ES-I3 (cell line): ENCODE measurements around the gene AKAP7.
A peak's percentile ranks its signal among the peaks of the same experiment; 100 is the strongest.
"Not testable (repeated sequence)": the region's sequence is repeated elsewhere in the genome, so short reads cannot be mapped to it uniquely, and the experiment has no call there.

ENCODE experiments used
- H3K36me3 ChIP-seq: 2 replicates; pipeline ENCODE4 v1.6.1; 2013; ENCODE audit warnings: mild to moderate bottlenecking, low read length, control low read depth, moderate library complexity; ENCODE audit not compliant: insufficient read depth
- H3K4me1 ChIP-seq: 2 replicates; pipeline ENCODE4 v1.6.1; 2013; ENCODE audit warnings: mild to moderate bottlenecking, control low read depth, low read length; ENCODE audit not compliant: insufficient read depth
- H3K9ac ChIP-seq: 2 replicates; pipeline ENCODE4 v1.6.1; 2013; ENCODE audit warnings: low read depth, mild to moderate bottlenecking, low read length, moderate library complexity
- H3K9me3 ChIP-seq: 2 replicates; pipeline ENCODE4 v1.6.1; 2013; ENCODE audit warnings: mild to moderate bottlenecking, low read length, moderate library complexity; ENCODE audit not compliant: control insufficient read depth, insufficient read depth

AKAP7 gene

GRCh38 chr6:131135244-131136020 is at the start of gene AKAP7:
TSS of gene AKAP7 (plus strand) at chr6:131135467. CDS start at chr6:131135764, 297 bp downstream.
- Histone ChIP-seq H3K4me1 (no peaks in the 10 kb centered on the region), H3K36me3 (no peaks in the 10 kb centered on the region), H3K9me3 (no peaks in the 10 kb centered on the region), H3K9ac (peak within 1 kb of the TSS; percentile 64)

- not testable (repeated sequence) for H3K4me1 ChIP-seq, H3K9ac ChIP-seq, H3K9me3 ChIP-seq, H3K36me3 ChIP-seq
These were observed 44.9 kb upstream of the AKAP7 start for GRCh38 chr6:131090339-131090738.

- not testable (repeated sequence) for H3K9ac ChIP-seq, H3K36me3 ChIP-seq, H3K4me1 ChIP-seq, H3K9me3 ChIP-seq
These were observed 43.3 kb upstream of the AKAP7 start for GRCh38 chr6:131091944-131092343.

GRCh38 chr6:131093334-131093733 is 41.9 kb upstream of the AKAP7 start:
- no peaks in the 10 kb centered on the region for H3K4me1 ChIP-seq
- H3K9ac ChIP-seq: no peak overlapping the region
- no peaks in the 10 kb centered on the region for H3K9me3 ChIP-seq
- no peaks in the 10 kb centered on the region for H3K36me3 ChIP-seq

- H3K9ac ChIP-seq: no peak overlapping the region
- H3K36me3 ChIP-seq: no peaks in the 10 kb centered on the region
- no peaks in the 10 kb centered on the region for H3K4me1 ChIP-seq
- H3K9me3 ChIP-seq: no peaks in the 10 kb centered on the region
These were observed 38.5 kb upstream of the AKAP7 start for GRCh38 chr6:131096786-131097185.

- Histone ChIP-seq H3K9me3 (no peaks in the 10 kb centered on the region), H3K9ac (no peak overlapping the region), H3K4me1 (no peaks in the 10 kb centered on the region), H3K36me3 (no peaks in the 10 kb centered on the region)
These were observed 33.2 kb upstream of the AKAP7 start for GRCh38 chr6:131101911-131102680.

- Histone ChIP-seq H3K36me3 (no peaks in the 10 kb centered on the region), H3K9me3 (no peaks in the 10 kb centered on the region), H3K9ac (no peak overlapping the region), H3K4me1 (no peaks in the 10 kb centered on the region)
These were observed 32.0 kb upstream of the AKAP7 start for GRCh38 chr6:131103296-131103695.

GRCh38 chr6:131103901-131104300 is 31.4 kb upstream of the AKAP7 start:
- Histone ChIP-seq H3K36me3 (no peaks in the 10 kb centered on the region), H3K4me1 (no peaks in the 10 kb centered on the region), H3K9me3 (no peaks in the 10 kb centered on the region), H3K9ac (no peak overlapping the region)

GRCh38 chr6:131107151-131107550 is 28.1 kb upstream of the AKAP7 start:
- H3K4me1 ChIP-seq: no peaks in the 10 kb centered on the region
- no peaks in the 10 kb centered on the region for H3K36me3 ChIP-seq

GRCh38 chr6:131112249-131112648 is 23.0 kb upstream of the AKAP7 start:
- Histone ChIP-seq H3K9me3 (no peaks in the 10 kb centered on the region), H3K4me1 (no peaks in the 10 kb centered on the region), H3K36me3 (no peaks in the 10 kb centered on the region), H3K9ac (no peak overlapping the region)

More at GRCh38 chr6:131107151-131107550, 28.1 kb upstream of the AKAP7 start:
- Histone ChIP-seq H3K9ac (no peak overlapping the region), H3K9me3 (no peaks in the 10 kb centered on the region)

- no peak overlapping the region for H3K9ac ChIP-seq
- H3K9me3 ChIP-seq: no peaks in the 10 kb centered on the region
- H3K4me1 ChIP-seq: no peaks in the 10 kb centered on the region
- H3K36me3 ChIP-seq: no peaks in the 10 kb centered on the region
These were observed 19.6 kb upstream of the AKAP7 start for GRCh38 chr6:131115651-131116050.

GRCh38 chr6:131116321-131116720 is 18.9 kb upstream of the AKAP7 start:
- H3K36me3 ChIP-seq: no peaks in the 10 kb centered on the region
- no peak overlapping the region for H3K9ac ChIP-seq

GRCh38 chr6:131116755-131117360 is 18.4 kb upstream of the AKAP7 start:
- H3K36me3 ChIP-seq: no peaks in the 10 kb centered on the region; the same call in 1 of the 2 replicates
- no peak overlapping the region for H3K9ac ChIP-seq

More at GRCh38 chr6:131116321-131116720, 18.9 kb upstream of the AKAP7 start:
- no peaks in the 10 kb centered on the region for H3K9me3 ChIP-seq
- H3K4me1 ChIP-seq: no peaks in the 10 kb centered on the region

GRCh38 chr6:131117878-131118277 is 17.4 kb upstream of the AKAP7 start:
- H3K9ac ChIP-seq: no peak overlapping the region
- H3K4me1 ChIP-seq: no peaks in the 10 kb centered on the region
- H3K36me3 ChIP-seq: no peaks in the 10 kb centered on the region; the same call in 1 of the 2 replicates
- no peaks in the 10 kb centered on the region for H3K9me3 ChIP-seq

More at GRCh38 chr6:131116755-131117360, 18.4 kb upstream of the AKAP7 start:
- H3K9me3 ChIP-seq: no peaks in the 10 kb centered on the region
- no peaks in the 10 kb centered on the region for H3K4me1 ChIP-seq
